ENCODE measurements around the gene TRAFD1. TPM values are rescaled to one million over a fixed set of nuclear protein-coding genes. Genes with fewer than 3 reads are reported as not detected.
A peak's percentile ranks its signal among the peaks of the same experiment; 100 is the strongest.

The TRAFD1 gene
- total RNA-seq, 1 experiment from 2014 or later = 25.5 TPM

DNA sequence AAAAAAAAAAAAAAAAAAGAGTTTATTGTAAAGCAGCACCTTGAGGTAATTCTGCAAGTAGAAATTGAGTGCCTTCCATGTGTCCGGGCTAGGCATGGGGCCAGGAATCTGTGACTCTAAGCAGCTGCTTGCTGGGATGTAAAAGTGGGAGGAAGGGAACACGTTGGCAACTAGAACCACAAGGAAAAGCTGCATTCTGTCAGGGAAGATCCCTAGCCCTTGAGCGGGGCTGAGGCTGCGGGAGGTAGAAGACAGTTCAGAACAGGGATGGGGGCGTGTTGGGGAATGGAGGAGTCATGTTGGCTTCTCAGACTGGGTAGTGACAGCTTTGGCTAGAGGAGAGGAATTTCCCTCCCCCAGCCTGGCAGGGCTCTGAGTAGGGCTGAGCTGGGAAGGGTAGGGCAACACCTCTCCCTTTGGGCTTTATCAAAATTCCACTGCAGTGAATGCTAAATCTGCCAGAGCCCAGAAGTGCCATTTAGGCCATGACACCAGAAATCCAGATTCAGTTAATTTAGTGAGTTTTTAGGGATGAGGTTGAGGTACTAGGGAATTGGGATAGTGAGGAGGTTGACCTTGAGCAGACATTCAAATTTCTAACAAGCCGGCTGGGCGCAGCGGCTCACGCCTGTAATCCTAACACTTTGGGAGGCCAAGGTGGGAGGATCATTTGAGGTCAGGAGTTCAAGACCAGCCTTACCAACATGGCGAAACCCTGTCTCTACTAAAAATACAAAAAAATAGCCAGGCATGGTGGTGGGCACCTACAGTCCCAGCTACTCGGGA is 3.4 kb upstream of the TRAFD1 start:
- Histone ChIP-seq H3K79me2 (ENCODE audit: insufficient read depth, low read length) (no peaks in the 10 kb centered on the region; the same call in 1 of the 2 replicates), H3K36me3 (ENCODE audit: control insufficient read depth in 1 of 2, insufficient read depth in 2 of 2, low read length in 2 of 2) (no peaks in the 10 kb centered on the region), H3K9me3 (ENCODE audit: control insufficient read depth in 1 of 2, insufficient read depth in 1 of 2, low read depth in 1 of 2, low read length in 2 of 2) (no peaks in the 10 kb centered on the region), H2AFZ (ENCODE audit: low read depth, low read length, poor library complexity, severe bottlenecking) (no peak overlapping the region), H3K4me3 (replicated peaks in 1 of 2; ENCODE audit: low read depth in 1 of 2, low read length in 2 of 2) (no peak overlapping the region), H3K9ac (ENCODE audit: low read length) (no peak overlapping the region), H3K27me3 (ENCODE audit: insufficient read depth, low read length) (no peaks in the 10 kb centered on the region), H3K27ac (ENCODE audit: low read depth, low read length) (peak overlapping the region; percentile 29), H4K20me1 (ENCODE audit: insufficient read depth) (no peaks in the 10 kb centered on the region), H3K9me2 (ENCODE audit: insufficient read depth) (no peaks in the 10 kb centered on the region), H3K4me2 (ENCODE audit: low read length) (peak overlapping the region; percentile 49), H3K4me1 (ENCODE audit: control insufficient read depth in 1 of 2, insufficient read depth in 2 of 2, low read length in 2 of 2) (peaks cover 36 to 67% of the 10 kb centered on the region in 2 experiments)
- no peak for ATAC-seq
- no TSS peak for BruUV-seq (replicated peaks)
- RAD21 ChIA-PET (ENCODE audit: low non-redundant PET in 1 of 2, low total read pairs in 2 of 2, uncharacterized antibody in 2 of 2, unreplicated experiment in 2 of 2) = interaction anchor here (0.6 to 0.9 kb wide), 3 partner anchors 12 to 68 kb away, joined by 3 to 6 read pairs (median 3); no protein-coding TSS in a partner anchor
- DNase-seq (ENCODE audit: low read depth, low spot score) = peak; percentile 26
- CTCF ChIA-PET = interaction anchor here (1.0 kb wide), 1 partner anchor 10 kb away, joined by 3 read pairs; no protein-coding TSS in a partner anchor
- POLR2A ChIA-PET = interaction anchor here (1.2 to 2.7 kb wide), 2 partner anchors 10 to 13 kb away, joined by 6 to 11 read pairs; partner anchors contain the start of gene NAA25
- TF ChIP-seq ZNF274 (IDR thresholded peaks at IDR 0.05; ENCODE audit: low read depth, low read length) (no peak), SRF (IDR thresholded peaks at IDR 0.05; ENCODE audit: low read depth) (peak; percentile 3; the same call in 1 of the 2 replicates)
- intact Hi-C loops (cut with micrococcal nuclease) = no loop called here

DNA sequence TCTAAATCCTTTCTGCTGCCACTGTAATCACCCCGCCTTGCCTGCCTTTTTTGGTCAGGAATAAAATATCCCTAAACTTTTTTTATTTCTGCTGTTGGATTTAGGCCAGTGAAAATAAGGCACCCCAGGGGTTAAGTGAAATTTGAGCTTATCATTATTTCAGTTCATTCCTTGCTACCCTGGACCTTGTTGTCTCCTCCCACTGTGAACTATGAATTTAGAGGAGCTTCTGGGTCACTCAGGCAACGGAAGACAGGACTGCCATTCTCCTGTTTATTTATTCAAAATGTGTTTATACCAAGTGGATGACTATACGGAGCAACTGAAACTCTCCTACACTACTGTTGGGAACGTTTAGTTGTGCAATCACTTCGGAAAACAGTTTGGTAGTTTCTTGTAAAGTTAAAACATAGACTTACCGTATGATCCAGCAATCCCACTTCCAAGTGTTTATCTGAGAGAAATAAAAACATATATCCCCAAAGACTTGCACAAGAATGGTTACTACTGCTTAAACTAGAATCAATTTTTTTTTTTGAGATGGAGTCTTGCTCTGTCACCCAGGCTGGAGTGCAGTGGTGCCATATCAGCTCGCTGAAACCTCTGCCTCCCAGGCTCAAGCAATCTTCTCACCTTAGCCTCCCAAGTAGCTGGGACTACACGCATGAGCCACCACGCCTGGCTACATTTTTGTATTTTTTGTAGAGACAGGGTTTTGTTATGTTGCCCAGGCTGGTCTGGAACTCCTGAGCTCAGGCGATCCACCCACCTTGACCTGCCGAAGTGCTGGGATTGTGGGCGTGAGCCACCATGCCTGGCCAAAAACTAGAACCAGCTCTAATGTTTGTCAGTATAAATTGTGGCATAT is 2.3 kb upstream of the TRAFD1 start:
- H3K79me2 ChIP-seq (ENCODE audit: insufficient read depth, low read length) = peaks cover 4% of the 10 kb centered on the region; the same call in 1 of the 2 replicates
- no TSS peak for BruUV-seq (replicated peaks)
- RAD21 ChIA-PET (ENCODE audit: low non-redundant PET in 1 of 2, low total read pairs in 2 of 2, uncharacterized antibody in 2 of 2, unreplicated experiment in 2 of 2) = interaction anchor here in 1 of 2 experiments (0.9 kb wide), 1 partner anchor 13 kb away, joined by 3 read pairs; no protein-coding TSS in a partner anchor
- POLR2A ChIA-PET = interaction anchor here (1.2 to 2.7 kb wide), 3 partner anchors 9 to 14 kb away, joined by 6 to 11 read pairs (median 6); partner anchors contain the start of gene NAA25
- ATAC-seq = no peak; the same call in 1 of the 2 replicates
- H3K9ac ChIP-seq (ENCODE audit: low read length) = no peak overlapping the region
- intact Hi-C loops (cut with micrococcal nuclease) = no loop called here
- H3K36me3 ChIP-seq (ENCODE audit: control insufficient read depth in 1 of 2, insufficient read depth in 2 of 2, low read length in 2 of 2) = no peaks in the 10 kb centered on the region
- peak overlapping the region; percentile 31; the same call in 1 of the 2 replicates for H3K27ac ChIP-seq (ENCODE audit: low read depth, low read length)
- no peak for DNase-seq (ENCODE audit: low read depth, low spot score)
- peak overlapping the region; percentile 63 for H3K4me2 ChIP-seq (ENCODE audit: low read length)
- CTCF ChIA-PET = interaction anchor here (0.5 to 1.2 kb wide), 2 partner anchors 288 to 870 kb away, joined by 3 to 5 read pairs; no protein-coding TSS in a partner anchor
- no peaks in the 10 kb centered on the region for H4K20me1 ChIP-seq (ENCODE audit: insufficient read depth)
- TF ChIP-seq SP1 (IDR thresholded peaks at IDR 0.05; ENCODE audit: low read depth) (peak; percentile 17; the same call in 1 of the 2 replicates), SRF (IDR thresholded peaks at IDR 0.05; ENCODE audit: low read depth) (no peak; the same call in 1 of the 2 replicates)
- H3K9me3 ChIP-seq (ENCODE audit: control insufficient read depth in 1 of 2, insufficient read depth in 1 of 2, low read depth in 1 of 2, low read length in 2 of 2) = no peaks in the 10 kb centered on the region
- peak overlapping the region; percentile 99 for H2AFZ ChIP-seq (ENCODE audit: low read depth, low read length, poor library complexity, severe bottlenecking)
- H3K9me2 ChIP-seq (ENCODE audit: insufficient read depth) = no peaks in the 10 kb centered on the region
- no peaks in the 10 kb centered on the region for H3K27me3 ChIP-seq (ENCODE audit: insufficient read depth, low read length)
- H3K4me1 ChIP-seq (ENCODE audit: control insufficient read depth in 1 of 2, insufficient read depth in 2 of 2, low read length in 2 of 2) = peaks cover 33 to 62% of the 10 kb centered on the region in 2 experiments
- H3K4me3 ChIP-seq (replicated peaks in 1 of 2; ENCODE audit: low read depth in 1 of 2, low read length in 2 of 2) = peak overlapping the region in 1 of 2 experiments; percentile 5; a peak in 1 of 4 replicates

All from HCT116 (cell line).